Smooth muscle cell (in vitro differentiated cells): Measurements from ENCODE around the gene SPATA46. TPM values are rescaled to one million over a fixed set of nuclear protein-coding genes. Genes with fewer than 3 reads are reported as not detected.

Source experiments
- DNase-seq: peaks from one replicate; lab custom pipeline; 2025; ENCODE audit not compliant: unreplicated experiment; lab: John Stamatoyannopoulos, UW
- H2AFZ ChIP-seq: fragments of 200-600 bp; sonication (generic); 2 replicates; pipeline ENCODE4 v1.6.0; 2016; ENCODE audit warnings: antibody characterized with exemption, low read depth, mild to moderate bottlenecking
- H3F3A ChIP-seq: fragments of 200-600 bp; sonication (generic); 2 replicates; pipeline ENCODE4 v1.6.0; 2017; ENCODE audit warnings: antibody characterized with exemption, low read depth
- H3K27ac ChIP-seq: fragments of 200-600 bp; sonication (generic); 2 replicates; pipeline ENCODE4 v1.5.1; 2016; ENCODE audit warnings: low read depth, mild to moderate bottlenecking
- H3K27me3 ChIP-seq: fragments of 200-600 bp; sonication (generic); 2 replicates; pipeline ENCODE4 v1.6.1; 2016; ENCODE audit warnings: low read depth, mild to moderate bottlenecking
- H3K36me3 ChIP-seq: fragments of 200-600 bp; sonication (generic); 2 replicates; pipeline ENCODE4 v1.5.1; 2016; ENCODE audit warnings: low read depth
- H3K4me1 ChIP-seq: fragments of 200-600 bp; sonication (generic); 2 replicates; pipeline ENCODE4 v1.5.1; 2016; ENCODE audit warnings: low read depth
- H3K4me2 ChIP-seq: fragments of 200-600 bp; sonication (generic); 2 replicates; pipeline ENCODE4 v1.6.0; 2016; ENCODE audit warnings: mild to moderate bottlenecking
- H3K4me3 ChIP-seq: fragments of 200-600 bp; sonication (generic); 2 replicates; pipeline ENCODE4 v1.5.1; 2016; ENCODE audit warnings: mild to moderate bottlenecking
- H3K79me2 ChIP-seq: fragments of 200-600 bp; sonication (generic); 2 replicates; pipeline ENCODE4 v1.6.0; 2016; ENCODE audit warnings: low read depth, mild to moderate bottlenecking
- H3K9ac ChIP-seq: fragments of 200-600 bp; sonication (generic); 2 replicates; pipeline ENCODE4 v1.6.0; 2016; ENCODE audit warnings: low read depth
- H3K9me3 ChIP-seq: fragments of 200-600 bp; sonication (generic); replicated peaks from 2 replicates; pipeline ENCODE4 v1.5.1; 2016; ENCODE audit warnings: low read depth
- H4K20me1 ChIP-seq: fragments of 200-600 bp; sonication (generic); 2 replicates; pipeline ENCODE4 v1.6.0; 2016; ENCODE audit warnings: low read depth
- CTCF ChIP-seq: fragments of 200-600 bp; sonication (generic); IDR thresholded peaks from 2 replicates; pipeline ENCODE4 v1.5.1; 2017; ENCODE audit warnings: borderline replicate concordance, mild to moderate bottlenecking, antibody characterized with exemption; ENCODE audit not compliant: insufficient read depth, poor library complexity, severe bottlenecking
- WGBS: methylation state at CpG from one replicate; pipeline ENCODE4 v1.1.7; 2016; ENCODE audit warnings: low lambda C conversion rate; 5-methylcytosine and 5-hydroxymethylcytosine counted together
- polyA plus RNA-seq: library from polyadenylated mRNA; unstranded; fragments of >200 nt; fragmentation: Nextera tagmentation; extraction: Ambion mirVana; gene quantifications from 2 replicates; pipeline ENCODE4 v1.2.1, GENCODE V29; 2016
- total RNA-seq: library from RNA; depleted of rRNA; stranded (reverse); fragments of >200 nt; gene quantifications from 2 replicates; pipeline ENCODE4 v1.2.3, GENCODE V29; 2014

Gene SPATA46
- total and polyA plus RNA-seq, 2 experiments from 2014 or later = not detected

DNA sequence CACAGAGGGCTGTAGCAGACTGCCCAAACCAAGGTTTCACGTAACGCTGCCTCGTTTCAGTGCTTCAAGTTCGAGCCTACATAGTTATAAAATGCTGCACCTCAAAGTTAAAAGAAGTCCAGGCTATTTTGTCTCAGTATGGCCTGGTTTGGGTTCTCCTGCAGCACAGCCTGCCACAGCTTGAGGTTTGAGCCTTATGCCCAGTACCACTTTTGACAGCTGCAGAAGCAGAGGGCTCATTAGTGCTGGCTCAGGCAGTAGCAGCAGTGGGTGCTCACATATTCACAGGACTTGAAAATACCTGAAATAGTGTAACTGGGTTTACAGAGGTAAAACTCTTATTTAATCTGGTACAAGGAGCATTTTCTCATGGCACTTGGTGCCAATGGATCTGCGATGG lies 15.3 kb downstream of the SPATA46 start:
- Histone ChIP-seq H3K4me1 (no peaks in the 10 kb centered on the region), H3K4me3 (no peak overlapping the region), H3K27ac (no peak overlapping the region), H3K9me3 (no peaks in the 10 kb centered on the region), H3K36me3 (no peaks in the 10 kb centered on the region), H3K9ac (no peak overlapping the region), H3K4me2 (no peak overlapping the region), H3F3A (no peaks in the 10 kb centered on the region), H3K79me2 (no peaks in the 10 kb centered on the region), H3K27me3 (no peaks in the 10 kb centered on the region), H4K20me1 (no peaks in the 10 kb centered on the region), H2AFZ (no peak overlapping the region)
- WGBS = 94% methylated on average over 5 of the region's 5 CpGs
- no peak for DNase-seq
- TF ChIP-seq CTCF = no peak

GRCh38 chr1:162360874-162361260 lies 15.8 kb downstream of the SPATA46 start:
- no peak overlapping the region for H3K27ac ChIP-seq
- no peak overlapping the region for H2AFZ ChIP-seq
- 97% methylated on average over 4 of the region's 4 CpGs for WGBS
- TF ChIP-seq CTCF = no peak
- no peaks in the 10 kb centered on the region for H3K36me3 ChIP-seq
- H3F3A ChIP-seq = no peaks in the 10 kb centered on the region
- H3K27me3 ChIP-seq = no peaks in the 10 kb centered on the region
- H4K20me1 ChIP-seq = no peaks in the 10 kb centered on the region
- no peak overlapping the region for H3K4me3 ChIP-seq
- no peak for DNase-seq
- H3K9ac ChIP-seq = no peak overlapping the region
- no peak overlapping the region for H3K4me2 ChIP-seq
- H3K4me1 ChIP-seq = no peaks in the 10 kb centered on the region
- no peaks in the 10 kb centered on the region for H3K79me2 ChIP-seq
- H3K9me3 ChIP-seq = no peaks in the 10 kb centered on the region

DNA sequence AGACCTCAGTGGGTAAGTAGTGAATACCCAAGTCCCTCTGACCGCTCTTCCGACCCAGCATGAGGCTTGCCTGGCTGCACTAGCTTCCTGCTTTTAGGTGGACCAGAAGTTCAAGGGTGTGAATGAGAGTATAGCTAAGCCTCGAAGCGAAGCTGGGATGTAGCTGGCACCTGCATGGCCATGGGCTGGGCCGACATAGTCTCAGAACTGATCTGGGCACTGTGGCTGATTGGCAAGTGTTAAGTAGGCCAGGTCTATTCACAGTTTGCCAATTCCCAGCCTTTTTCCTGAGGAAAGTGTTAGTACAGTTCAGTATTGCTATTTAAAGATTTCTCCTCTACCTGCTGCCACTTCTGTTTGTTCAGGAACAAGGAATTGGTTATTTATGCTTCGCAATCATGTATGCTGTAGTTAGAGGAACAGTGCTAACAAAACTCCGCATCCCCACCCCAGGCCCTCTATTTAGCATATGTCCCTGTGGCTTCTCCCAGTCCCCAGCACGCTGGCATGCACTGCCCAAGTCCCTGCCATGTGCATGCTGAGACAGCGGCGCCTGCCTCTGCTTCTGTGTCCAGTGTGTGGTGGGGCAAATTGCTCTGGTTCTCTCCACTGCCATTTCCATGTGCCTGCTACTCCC lies 16.3 kb downstream of the SPATA46 start:
- Histone ChIP-seq H3F3A (no peaks in the 10 kb centered on the region), H3K36me3 (no peaks in the 10 kb centered on the region), H3K79me2 (no peaks in the 10 kb centered on the region), H4K20me1 (no peaks in the 10 kb centered on the region), H3K9me3 (no peaks in the 10 kb centered on the region), H2AFZ (no peak overlapping the region), H3K4me1 (no peaks in the 10 kb centered on the region), H3K27ac (no peak overlapping the region), H3K9ac (no peak overlapping the region), H3K27me3 (no peaks in the 10 kb centered on the region), H3K4me3 (no peak overlapping the region), H3K4me2 (no peak overlapping the region)
- no peak for TF ChIP-seq CTCF
- no peak for DNase-seq
- over 99% methylated on average over 10 of the region's 10 CpGs for WGBS
